ENCODE measurements around the gene RCN2.
"Not testable (repeated sequence)": the region's sequence is repeated elsewhere in the genome, so short reads cannot be mapped to it uniquely, and the experiment has no call there.

RCN2 gene

GRCh38 chr15:76931397-76932134 lies at the start of gene RCN2:
RCN2 (plus strand) TSS chr15:76931749; CDS start chr15:76931842, 93 bp downstream.
- Mint-ChIP-seq H3K4me3 (peak within 1 kb of the TSS; percentile 85), H3K27me3 (ENCODE audit: low read depth) (peaks cover 14% of the 10 kb centered on the region), H3K27ac (peak within 1 kb of the TSS; percentile 77), H3K4me1 (ENCODE audit: low read depth) (peaks cover 31% of the 10 kb centered on the region), H3K36me3 (ENCODE audit: low read depth) (peaks cover 11% of the 10 kb centered on the region), H3K9me3 (no peaks in the 10 kb centered on the region)

GRCh38 chr15:76885212-76885611 lies 46.3 kb upstream of the RCN2 start:
- Mint-ChIP-seq H3K36me3 (ENCODE audit: low read depth) (peaks cover 20% of the 10 kb centered on the region), H3K4me1 (ENCODE audit: low read depth) (no peaks in the 10 kb centered on the region)

GRCh38 chr15:76887280-76888141 lies 44.0 kb upstream of the RCN2 start:
- H3K27me3 Mint-ChIP-seq (ENCODE audit: low read depth); H3K27ac Mint-ChIP-seq; H3K4me1 Mint-ChIP-seq (ENCODE audit: low read depth); H3K9me3 Mint-ChIP-seq; H3K4me3 Mint-ChIP-seq: not testable (repeated sequence)
- peaks cover 30% of the 10 kb centered on the region for H3K36me3 Mint-ChIP-seq (ENCODE audit: low read depth)

More at GRCh38 chr15:76885212-76885611, 46.3 kb upstream of the RCN2 start:
- Mint-ChIP-seq H3K27ac (no peak overlapping the region), H3K27me3 (ENCODE audit: low read depth) (no peaks in the 10 kb centered on the region), H3K9me3 (no peaks in the 10 kb centered on the region), H3K4me3 (no peak overlapping the region)

- H3K9me3 Mint-ChIP-seq: peaks cover 17% of the 10 kb centered on the region
- H3K36me3 Mint-ChIP-seq (ENCODE audit: low read depth): peaks cover 47% of the 10 kb centered on the region
- H3K27me3 Mint-ChIP-seq (ENCODE audit: low read depth); H3K4me3 Mint-ChIP-seq; H3K4me1 Mint-ChIP-seq (ENCODE audit: low read depth); H3K27ac Mint-ChIP-seq: not testable (repeated sequence)
Measured at GRCh38 chr15:76892836-76893235, 38.7 kb upstream of the RCN2 start.

DNA sequence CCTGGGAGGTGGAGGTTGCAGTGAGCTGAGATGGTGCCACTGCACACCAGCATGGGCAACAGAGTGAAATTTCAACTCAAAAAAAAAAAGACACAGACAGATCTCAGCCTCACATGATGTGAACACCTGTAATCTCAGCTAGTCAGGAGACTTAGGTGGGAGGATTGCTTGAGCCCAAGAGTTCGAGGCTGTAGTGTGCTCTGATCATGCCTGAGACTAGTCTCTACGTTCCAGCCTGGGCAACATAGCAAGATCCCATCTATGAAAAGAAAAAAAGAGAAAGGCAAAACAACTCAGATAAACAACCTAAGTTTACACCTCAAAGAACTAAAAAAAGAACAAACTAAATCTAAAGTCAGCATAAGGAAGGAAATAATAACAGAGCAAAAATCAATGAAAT lies 37.4 kb upstream of the RCN2 start:
- Mint-ChIP-seq H3K4me3 (no peak overlapping the region), H3K27me3 (ENCODE audit: low read depth) (no peaks in the 10 kb centered on the region), H3K4me1 (ENCODE audit: low read depth) (peaks cover 9% of the 10 kb centered on the region), H3K27ac (no peak overlapping the region), H3K36me3 (ENCODE audit: low read depth) (peaks cover 51% of the 10 kb centered on the region), H3K9me3 (peaks cover 17% of the 10 kb centered on the region)

- Mint-ChIP-seq H3K27me3 (ENCODE audit: low read depth) (no peaks in the 10 kb centered on the region), H3K9me3 (peaks cover 7% of the 10 kb centered on the region), H3K36me3 (ENCODE audit: low read depth) (peaks cover 26% of the 10 kb centered on the region), H3K4me3 (no peak overlapping the region), H3K27ac (no peak overlapping the region), H3K4me1 (ENCODE audit: low read depth) (peaks cover 13% of the 10 kb centered on the region)
Measured at GRCh38 chr15:76898102-76898501, 33.4 kb upstream of the RCN2 start.

DNA sequence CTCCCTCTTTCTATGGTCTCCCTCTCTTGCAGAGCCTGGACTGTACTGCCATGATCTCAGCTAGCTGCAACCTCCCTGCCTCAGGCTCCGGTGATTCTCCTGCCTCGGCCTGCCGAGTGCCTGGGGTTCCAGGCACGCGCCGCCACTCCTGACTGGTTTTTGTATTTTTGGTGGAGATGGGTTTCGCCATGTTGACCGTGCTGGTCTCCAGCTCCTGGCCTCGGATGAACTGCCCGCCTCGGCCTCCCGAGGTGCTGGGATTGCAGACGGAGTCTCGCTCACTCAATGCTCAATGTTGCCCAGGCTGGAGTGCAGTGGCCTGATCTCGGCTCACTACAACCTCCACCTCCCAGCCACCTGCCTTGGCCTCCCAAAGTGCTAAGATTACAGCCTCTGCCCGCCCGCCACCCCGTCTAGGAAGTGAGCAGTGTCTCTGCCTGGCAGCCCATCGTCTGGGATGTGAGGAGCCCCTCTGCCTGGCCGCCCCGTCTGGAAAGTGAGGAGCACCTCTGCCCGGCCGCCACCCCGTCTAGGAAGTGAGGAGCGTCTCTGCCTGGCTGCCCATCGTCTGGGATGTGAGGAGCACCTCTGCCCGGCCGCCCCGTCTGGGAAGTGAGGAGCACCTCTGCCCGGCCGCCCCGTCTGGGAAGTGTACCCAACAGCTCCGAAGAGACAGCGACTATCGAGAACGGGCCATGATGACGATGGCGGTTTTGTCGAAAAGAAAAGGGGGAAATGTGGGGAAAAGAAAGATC lies 32.2 kb upstream of the RCN2 start:
- H3K36me3 Mint-ChIP-seq (ENCODE audit: low read depth): peaks cover 17% of the 10 kb centered on the region

DNA sequence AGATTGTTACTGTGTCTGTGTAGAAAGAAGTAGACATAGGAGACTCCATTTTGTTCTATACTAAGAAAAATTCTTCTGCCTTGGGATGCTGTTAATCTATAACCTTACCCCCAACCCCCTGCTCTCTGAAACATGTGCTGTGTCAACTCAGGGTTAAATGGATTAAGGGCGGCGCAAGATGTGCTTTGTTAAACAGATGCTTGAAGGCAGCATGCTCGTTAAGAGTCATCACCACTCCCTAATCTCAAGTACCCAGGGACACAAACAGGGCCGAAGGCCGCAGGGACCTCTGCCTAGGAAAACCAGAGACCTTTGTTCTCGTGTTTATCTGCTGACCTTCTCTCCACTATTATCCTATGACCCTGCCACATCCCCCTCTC lies 31.6 kb upstream of the RCN2 start:
- Mint-ChIP-seq H3K4me1 (ENCODE audit: low read depth) (peaks cover 21% of the 10 kb centered on the region), H3K36me3 (ENCODE audit: low read depth) (peaks cover 15% of the 10 kb centered on the region)
- not testable (repeated sequence) for H3K27ac Mint-ChIP-seq; H3K27me3 Mint-ChIP-seq (ENCODE audit: low read depth); H3K9me3 Mint-ChIP-seq; H3K4me3 Mint-ChIP-seq

More for the DNA sequence above, 32.2 kb upstream of the RCN2 start:
- H3K4me3 Mint-ChIP-seq; H3K27ac Mint-ChIP-seq; H3K9me3 Mint-ChIP-seq; H3K27me3 Mint-ChIP-seq (ENCODE audit: low read depth): not testable (repeated sequence)
- H3K4me1 Mint-ChIP-seq (ENCODE audit: low read depth): peaks cover 22% of the 10 kb centered on the region

DNA sequence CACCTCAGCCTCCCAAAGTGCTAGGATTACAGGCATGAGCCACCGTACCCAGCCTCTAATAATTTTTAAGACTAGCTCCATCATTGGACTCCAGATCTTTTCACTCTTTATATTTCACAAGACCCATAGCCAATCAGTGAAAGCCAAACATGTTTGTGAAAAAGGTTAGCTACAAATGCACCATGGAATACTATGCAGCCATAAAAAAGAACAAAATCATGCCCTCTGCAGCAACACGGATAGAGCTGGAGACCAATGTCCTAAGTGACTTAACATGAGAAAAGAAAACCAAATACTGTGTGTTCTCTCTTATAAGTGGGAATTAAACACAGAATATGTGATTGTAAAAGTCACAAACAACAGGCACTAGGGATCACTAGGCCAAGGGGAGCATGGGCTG lies 29.6 kb upstream of the RCN2 start:
- H3K27ac Mint-ChIP-seq: no peak overlapping the region
- peaks cover 8% of the 10 kb centered on the region for H3K36me3 Mint-ChIP-seq (ENCODE audit: low read depth)
- no peaks in the 10 kb centered on the region for H3K27me3 Mint-ChIP-seq (ENCODE audit: low read depth)
- no peak overlapping the region for H3K4me3 Mint-ChIP-seq
- peaks cover 25% of the 10 kb centered on the region for H3K4me1 Mint-ChIP-seq (ENCODE audit: low read depth)
- no peaks in the 10 kb centered on the region for H3K9me3 Mint-ChIP-seq

GRCh38 chr15:76903251-76903681 lies 28.3 kb upstream of the RCN2 start:
- peak overlapping the region; percentile 37 for H3K4me3 Mint-ChIP-seq
- peaks cover 25% of the 10 kb centered on the region for H3K4me1 Mint-ChIP-seq (ENCODE audit: low read depth)
- H3K36me3 Mint-ChIP-seq (ENCODE audit: low read depth): peaks cover 5% of the 10 kb centered on the region
- H3K27ac Mint-ChIP-seq: peak overlapping the region; percentile 22
- no peaks in the 10 kb centered on the region for H3K9me3 Mint-ChIP-seq
- H3K27me3 Mint-ChIP-seq (ENCODE audit: low read depth): peaks cover 4% of the 10 kb centered on the region

GRCh38 chr15:76904461-76905012 lies 27.0 kb upstream of the RCN2 start:
- H3K4me1 Mint-ChIP-seq (ENCODE audit: low read depth): peaks cover 25% of the 10 kb centered on the region

GRCh38 chr15:76905013-76905839 lies 26.3 kb upstream of the RCN2 start, which contains the start of gene SCAPER:
SCAPER (minus strand) TSS chr15:76905340; CDS start chr15:76883817, 21,523 bp downstream.
- Mint-ChIP-seq H3K36me3 (ENCODE audit: low read depth) (no peaks in the 10 kb centered on the region), H3K9me3 (no peaks in the 10 kb centered on the region), H3K27me3 (ENCODE audit: low read depth) (peaks cover 4% of the 10 kb centered on the region), H3K4me3 (peak within 1 kb of the TSS; percentile 89), H3K4me1 (ENCODE audit: low read depth) (peaks cover 25% of the 10 kb centered on the region), H3K27ac (peak within 1 kb of the TSS; percentile 85)

More at GRCh38 chr15:76904461-76905012, 27.0 kb upstream of the RCN2 start:
- Mint-ChIP-seq H3K27ac (peak overlapping the region; percentile 85), H3K36me3 (ENCODE audit: low read depth) (no peaks in the 10 kb centered on the region), H3K27me3 (ENCODE audit: low read depth) (peaks cover 4% of the 10 kb centered on the region), H3K9me3 (no peaks in the 10 kb centered on the region), H3K4me3 (peak overlapping the region; percentile 89)

DNA sequence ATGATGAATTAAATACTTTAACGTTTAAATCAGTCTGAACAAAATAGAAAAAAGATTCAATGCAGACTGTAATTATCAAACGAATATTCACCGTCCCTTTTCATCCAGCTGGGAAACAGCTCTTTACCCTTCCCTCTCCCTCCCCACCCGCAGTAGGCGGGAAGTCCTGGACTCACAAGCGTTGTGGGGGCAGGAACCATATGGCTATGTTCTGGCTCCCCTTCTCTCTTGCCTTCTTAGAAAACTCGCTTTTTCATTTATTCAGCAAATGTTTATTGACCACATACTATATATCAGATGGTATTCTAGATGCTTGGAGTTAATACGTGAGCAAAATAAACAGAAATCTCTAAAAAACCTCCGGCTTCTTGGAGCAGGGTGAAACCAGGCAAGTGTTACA lies 25.7 kb upstream of the RCN2 start:
- Mint-ChIP-seq H3K36me3 (ENCODE audit: low read depth) (no peaks in the 10 kb centered on the region), H3K4me1 (ENCODE audit: low read depth) (peaks cover 25% of the 10 kb centered on the region), H3K9me3 (no peaks in the 10 kb centered on the region), H3K27me3 (ENCODE audit: low read depth) (peaks cover 4% of the 10 kb centered on the region), H3K4me3 (peak overlapping the region; percentile 89), H3K27ac (no peak overlapping the region)
